Body of pancreas (tissue), 4 donors: ENCODE measurements around the gene FGF14. TPM values are rescaled to one million over a fixed set of nuclear protein-coding genes. Genes with fewer than 3 reads are reported as not detected.

Experiments
- ATAC-seq: fragments of 150-250 bp; one replicate; pipeline ENCODE4 v1.9.1; 2016
- DNase-seq, 4 donors: peaks; one replicate each; pipeline ENCODE4 v3.0.0-alpha.2; 2019
- H3K27ac ChIP-seq, 4 donors: fragments of 200-600 bp; sonication (generic); 1 replicate in 3 of 4; 2 replicates in 1 of 4; pipeline versions ENCODE4 v1.5.1 to v1.6.1; 2016 to 2019; ENCODE audit warnings: mild to moderate bottlenecking in 1 of 4, mixed read lengths in 1 of 4, moderate library complexity in 1 of 4
- H3K27me3 ChIP-seq, 2 donors: fragments of 200-600 bp; sonication (generic); one replicate each; pipeline ENCODE4 v1.6.0; 2016; ENCODE audit warnings: mild to moderate bottlenecking in 1 of 2
- H3K36me3 ChIP-seq, 2 donors: fragments of 200-600 bp; sonication (generic); replicated peaks in 1 of 2; 2 replicates each; pipeline ENCODE4 v1.5.1; 2016; ENCODE audit warnings: low read depth in 2 of 2; ENCODE audit not compliant: insufficient read depth in 1 of 2
- H3K4me1 ChIP-seq: fragments of 200-600 bp; sonication (generic); one replicate; pipeline ENCODE4 v1.6.0; 2016
- H3K4me3 ChIP-seq, 2 donors: fragments of 200-600 bp; sonication (generic); 1 replicate in 1 of 2; 2 replicates in 1 of 2; pipeline ENCODE4 v1.5.1; 2016 to 2019
- H3K9me3 ChIP-seq, 3 donors: fragments of 200-600 bp; sonication (generic); 1 replicate in 2 of 3; 2 replicates in 1 of 3; pipeline ENCODE4 v1.5.1; 2016
- POLR2A ChIP-seq, 3 donors: fragments of 450-650 bp; IDR thresholded peaks; one replicate each; pipeline ENCODE4 v1.6.1; 2016; ENCODE audit warnings: antibody characterized with exemption in 3 of 3, mild to moderate bottlenecking in 2 of 3
- WGBS, 2 donors: methylation state at CpG; one replicate each; pipeline ENCODE4 v1.1.5; 2017; 5-methylcytosine and 5-hydroxymethylcytosine counted together
- intact Hi-C: fragments of 100-400 bp; cut with DNase I; formaldehyde crosslinking; loops from one replicate; pipeline ENCODE4 v1.15.1; 2023
- total RNA-seq, 2 donors: library from RNA; depleted of rRNA; stranded (reverse); fragments of >200 nt; gene quantifications; one replicate each; pipeline ENCODE4 v1.1.0, GENCODE V29; 2016
- TF ChIP-seq, protein P1 (sequence below), 7 experiments: fragments of 450-650 bp in 4 of 7; fragments of 200-600 bp in 3 of 7; sonication (generic) in 3 of 7; IDR thresholded peaks; one replicate each; pipeline ENCODE4 v1.5.1; 2016 to 2019; ENCODE audit warnings: antibody characterized with exemption in 7 of 7

The FGF14 gene
- total RNA-seq, 2 donors from 2014 or later: under 0.01 to 0.52 TPM

DNA sequence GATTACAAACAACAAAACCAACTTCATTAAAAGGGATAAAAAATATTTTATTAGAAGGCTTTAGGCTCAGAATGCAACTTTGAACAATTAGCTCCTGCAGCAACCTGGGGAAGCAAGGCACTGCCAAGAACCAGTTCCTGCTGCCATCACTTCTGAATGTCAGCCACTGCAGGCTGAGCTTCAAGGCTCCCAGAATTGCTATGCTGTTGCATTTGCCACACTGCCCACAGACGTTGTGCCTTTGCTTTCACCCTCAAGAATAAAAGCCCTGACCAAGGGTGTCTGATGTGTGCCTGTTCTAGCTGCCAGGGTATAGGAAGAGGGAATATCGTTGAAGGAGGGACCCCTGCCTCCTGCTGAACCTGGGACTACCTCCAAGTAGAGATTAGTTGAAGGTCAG lies 711.0 kb downstream of the FGF14 start:
- H3K36me3 ChIP-seq: no peaks in the 10 kb centered on the region
- WGBS, 2 donors: 8 to 22% methylated on average over 2 of the region's 2 CpGs
- ATAC-seq: no peak
- no peak for DNase-seq
- intact Hi-C loops: no loop called here
- no peaks in the 10 kb centered on the region for H3K9me3 ChIP-seq
- TF ChIP-seq, protein P1, sequence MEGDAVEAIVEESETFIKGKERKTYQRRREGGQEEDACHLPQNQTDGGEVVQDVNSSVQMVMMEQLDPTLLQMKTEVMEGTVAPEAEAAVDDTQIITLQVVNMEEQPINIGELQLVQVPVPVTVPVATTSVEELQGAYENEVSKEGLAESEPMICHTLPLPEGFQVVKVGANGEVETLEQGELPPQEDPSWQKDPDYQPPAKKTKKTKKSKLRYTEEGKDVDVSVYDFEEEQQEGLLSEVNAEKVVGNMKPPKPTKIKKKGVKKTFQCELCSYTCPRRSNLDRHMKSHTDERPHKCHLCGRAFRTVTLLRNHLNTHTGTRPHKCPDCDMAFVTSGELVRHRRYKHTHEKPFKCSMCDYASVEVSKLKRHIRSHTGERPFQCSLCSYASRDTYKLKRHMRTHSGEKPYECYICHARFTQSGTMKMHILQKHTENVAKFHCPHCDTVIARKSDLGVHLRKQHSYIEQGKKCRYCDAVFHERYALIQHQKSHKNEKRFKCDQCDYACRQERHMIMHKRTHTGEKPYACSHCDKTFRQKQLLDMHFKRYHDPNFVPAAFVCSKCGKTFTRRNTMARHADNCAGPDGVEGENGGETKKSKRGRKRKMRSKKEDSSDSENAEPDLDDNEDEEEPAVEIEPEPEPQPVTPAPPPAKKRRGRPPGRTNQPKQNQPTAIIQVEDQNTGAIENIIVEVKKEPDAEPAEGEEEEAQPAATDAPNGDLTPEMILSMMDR (IDR thresholded peaks at IDR 0.05): no peak
- TF ChIP-seq POLR2A (IDR thresholded peaks at IDR 0.05): no peak
- H3K27me3 ChIP-seq: no peaks in the 10 kb centered on the region
- no peak overlapping the region for H3K27ac ChIP-seq
- no peaks in the 10 kb centered on the region for H3K4me1 ChIP-seq
- H3K4me3 ChIP-seq: no peak overlapping the region

DNA sequence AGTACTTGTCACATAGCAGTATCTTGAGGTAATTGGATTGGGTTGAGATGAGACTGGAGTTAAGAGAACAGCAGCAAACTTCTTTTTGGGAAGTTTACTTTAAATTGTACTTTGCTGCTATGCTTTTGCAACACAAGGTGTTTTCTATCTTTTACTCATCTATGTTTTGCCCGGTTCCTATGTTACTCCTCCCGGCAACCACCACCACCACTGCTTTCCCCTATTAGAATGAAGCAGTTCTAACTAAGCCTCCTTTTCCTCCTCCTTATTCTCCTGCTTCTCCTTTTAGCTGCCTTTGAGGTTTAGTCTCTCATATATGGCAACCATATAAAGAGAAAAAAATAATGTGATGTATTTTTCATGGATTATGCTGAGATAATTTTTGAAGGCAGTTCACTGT lies 715.8 kb downstream of the FGF14 start:
- no peak for ATAC-seq
- no peak overlapping the region for H3K27ac ChIP-seq
- DNase-seq: no peak
- intact Hi-C loops: no loop called here
- H3K4me3 ChIP-seq: no peak overlapping the region
- no peaks in the 10 kb centered on the region for H3K27me3 ChIP-seq
- no peak for TF ChIP-seq POLR2A (IDR thresholded peaks at IDR 0.05)
- TF ChIP-seq, protein P1 (IDR thresholded peaks at IDR 0.05): no peak
- H3K36me3 ChIP-seq: no peaks in the 10 kb centered on the region
- WGBS, 2 donors: 71 to 83% methylated on average over 2 of the region's 2 CpGs
- no peaks in the 10 kb centered on the region for H3K9me3 ChIP-seq
- H3K4me1 ChIP-seq: no peaks in the 10 kb centered on the region

DNA sequence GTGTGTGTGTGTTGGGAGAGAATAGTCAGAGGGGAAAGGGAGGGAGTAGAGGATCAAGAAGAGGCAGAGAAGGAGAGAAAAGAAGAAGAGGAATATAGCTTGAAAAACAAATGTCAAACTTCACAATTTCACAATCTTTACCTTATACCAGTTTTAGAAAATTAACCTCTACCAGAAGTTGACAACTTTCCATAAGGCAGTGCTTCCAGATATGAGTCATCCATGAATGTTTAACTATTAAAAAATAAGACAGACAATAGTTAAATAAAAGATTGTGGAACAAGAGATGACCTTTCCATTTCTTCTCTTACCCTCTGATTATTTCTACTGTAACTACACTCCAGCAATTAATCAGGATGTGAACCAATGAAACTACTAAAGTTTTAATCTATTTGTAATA lies 720.0 kb downstream of the FGF14 start:
- Histone ChIP-seq H3K27me3 (no peaks in the 10 kb centered on the region), H3K4me3 (no peak overlapping the region), H3K27ac (no peak overlapping the region), H3K9me3 (no peaks in the 10 kb centered on the region), H3K36me3 (no peaks in the 10 kb centered on the region), H3K4me1 (no peaks in the 10 kb centered on the region)
- no peak for TF ChIP-seq POLR2A (IDR thresholded peaks at IDR 0.05)
- TF ChIP-seq, protein P1 (IDR thresholded peaks at IDR 0.05): no peak
- DNase-seq (no peak), ATAC-seq (no peak)
- intact Hi-C loops: no loop called here

DNA sequence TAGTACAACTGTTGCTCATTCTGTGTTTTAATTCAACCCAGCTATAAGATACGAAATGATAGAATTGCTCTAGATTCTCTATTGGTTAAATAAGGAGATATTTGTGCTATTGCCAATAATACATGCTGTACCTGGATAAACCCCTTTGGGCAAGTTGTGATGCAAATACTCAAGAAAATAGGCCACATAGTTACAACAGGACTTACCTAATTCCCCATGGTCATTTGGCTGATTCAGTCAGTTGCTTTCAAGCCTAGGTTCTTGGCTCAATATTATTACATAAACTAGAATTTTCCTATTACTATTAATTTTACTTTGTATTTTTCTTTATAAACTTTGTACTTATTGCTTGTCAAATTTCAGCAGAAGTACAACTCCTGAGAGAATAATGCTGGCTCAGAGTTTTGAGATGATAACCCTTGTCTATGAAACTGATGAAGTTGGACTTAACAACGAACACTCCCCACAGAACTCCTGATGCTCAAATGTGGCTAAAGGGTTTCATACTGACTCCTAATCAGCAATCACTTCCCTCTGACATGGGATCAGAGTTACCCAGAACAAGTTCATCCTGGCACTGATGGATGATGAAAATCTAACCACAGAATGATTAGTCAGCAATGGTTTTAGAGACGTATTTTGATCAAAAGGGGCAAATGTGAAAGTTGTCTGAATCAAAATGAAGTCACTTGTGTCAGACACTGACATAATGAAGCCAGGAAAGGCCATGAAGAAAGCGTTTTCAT lies 728.3 kb downstream of the FGF14 start:
- intact Hi-C loops: no loop called here
- H3K27ac ChIP-seq: no peak overlapping the region
- H3K36me3 ChIP-seq: no peaks in the 10 kb centered on the region
- no peaks in the 10 kb centered on the region for H3K4me1 ChIP-seq
- DNase-seq (no peak), ATAC-seq (no peak)
- WGBS, 2 donors: 40 to 50% methylated on average over 4 of the region's 4 CpGs
- TF ChIP-seq, protein P1 (IDR thresholded peaks at IDR 0.05): no peak
- no peak for TF ChIP-seq POLR2A (IDR thresholded peaks at IDR 0.05)
- H3K4me3 ChIP-seq: no peak overlapping the region
- H3K9me3 ChIP-seq: no peaks in the 10 kb centered on the region
- H3K27me3 ChIP-seq: no peaks in the 10 kb centered on the region

DNA sequence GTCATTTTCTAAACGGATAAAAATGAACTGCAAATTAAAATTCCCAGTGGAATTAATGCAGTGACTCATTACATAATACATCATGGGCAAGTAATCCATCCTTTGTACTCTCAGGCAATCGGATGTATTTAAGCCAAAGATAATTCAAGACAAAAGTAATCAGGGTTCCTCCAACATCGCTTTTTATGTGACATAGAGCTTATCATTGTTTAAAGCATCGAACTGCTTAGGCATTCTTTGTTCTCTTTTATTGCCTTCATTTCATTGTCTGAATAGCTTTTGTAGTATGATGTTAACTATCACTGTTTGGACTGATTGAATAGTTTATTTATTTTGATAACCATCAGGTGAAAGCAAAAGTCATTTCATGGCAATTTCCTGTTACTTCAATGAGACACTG lies 740.0 kb downstream of the FGF14 start:
- TF ChIP-seq POLR2A (IDR thresholded peaks at IDR 0.05): no peak
- TF ChIP-seq, protein P1 (IDR thresholded peaks at IDR 0.05): no peak
- intact Hi-C loops: no loop called here
- ATAC-seq: no peak

More for the DNA sequence above, 740.0 kb downstream of the FGF14 start:
- Histone ChIP-seq H3K4me1 (no peaks in the 10 kb centered on the region), H3K36me3 (no peaks in the 10 kb centered on the region), H3K9me3 (no peaks in the 10 kb centered on the region), H3K4me3 (no peak overlapping the region), H3K27ac (no peak overlapping the region), H3K27me3 (no peaks in the 10 kb centered on the region)
- WGBS, 2 donors: 16% methylated on average over 4 of the region's 4 CpGs
- DNase-seq: no peak
